ENCODE data around the gene MKNK1. TPM values are rescaled to one million over a fixed set of nuclear protein-coding genes. Genes with fewer than 3 reads are reported as not detected.
"Not testable (repeated sequence)": the region's sequence is repeated elsewhere in the genome, so short reads cannot be mapped to it uniquely, and the experiment has no call there.

Gene MKNK1
- total RNA-seq, 1 experiment from 2014 or later = 103 TPM

GRCh38 chr1:46652321-46653100 is 48.4 kb upstream of the MKNK1 start:
- no TSS peak for BruUV-seq (replicated peaks)
- Histone ChIP-seq H3K4me3 (no peak overlapping the region), H3K4me2 (no peak overlapping the region), H3K79me2 (ENCODE audit: low read depth) (no peaks in the 10 kb centered on the region), H3K27ac (peak overlapping the region; percentile 26; the same call in 1 of the 2 replicates), H3K4me1 (replicated peaks; ENCODE audit: insufficient read depth) (0 out of 2 replicates have a peak, but pooled peaks cover 4% of the 10 kb centered on the region), H4K20me1 (ENCODE audit: insufficient read depth) (no peaks in the 10 kb centered on the region), H2AFZ (no peak overlapping the region), H3K9me2 (ENCODE audit: insufficient read depth) (no peaks in the 10 kb centered on the region), H3F3A (ENCODE audit: insufficient read depth, low read depth) (peaks cover 11% of the 10 kb centered on the region; the same call in 1 of the 2 replicates), H3K27me3 (ENCODE audit: insufficient read depth, low read depth) (no peaks in the 10 kb centered on the region), H3K36me3 (ENCODE audit: low read depth) (peaks cover 14% of the 10 kb centered on the region; the same call in 1 of the 2 replicates), H3K9me3 (ENCODE audit: insufficient read depth, low read depth) (no peaks in the 10 kb centered on the region)
- no peak for TF ChIP-seq EZH2 (IDR thresholded peaks at IDR 0.05; ENCODE audit: low read depth)
- TF ChIP-seq CTCF (conservative IDR thresholded peaks at IDR 0.05) = no peak
- intact Hi-C loops (cut with micrococcal nuclease; ENCODE audit: unreplicated experiment) = no loop called here
- ChIA-PET CTCF (interaction anchor here (0.5 kb wide), 1 partner anchor 62 kb away, joined by 5 read pairs; no protein-coding TSS in a partner anchor), POLR2A (ENCODE audit: unreplicated experiment) (no interaction called here)
- peak in 1 of 2 experiments; percentile 57 for DNase-seq

GRCh38 chr1:46651152-46651551 is 47.1 kb upstream of the MKNK1 start:
- H3K36me3 ChIP-seq (ENCODE audit: low read depth) = peaks cover 14% of the 10 kb centered on the region; the same call in 1 of the 2 replicates
- H3K4me3 ChIP-seq; H3K27ac ChIP-seq; H3K9me3 ChIP-seq (ENCODE audit: insufficient read depth, low read depth); H3K27me3 ChIP-seq (ENCODE audit: insufficient read depth, low read depth); intact Hi-C loops (cut with micrococcal nuclease; ENCODE audit: unreplicated experiment); BruUV-seq (replicated peaks); H3K4me2 ChIP-seq; H2AFZ ChIP-seq; H4K20me1 ChIP-seq (ENCODE audit: insufficient read depth); H3K9me2 ChIP-seq (ENCODE audit: insufficient read depth); H3K79me2 ChIP-seq (ENCODE audit: low read depth); H3K4me1 ChIP-seq (replicated peaks; ENCODE audit: insufficient read depth); DNase-seq; CTCF ChIA-PET; POLR2A ChIA-PET (ENCODE audit: unreplicated experiment): not testable (repeated sequence)
- H3F3A ChIP-seq (ENCODE audit: insufficient read depth, low read depth) = peaks cover 11% of the 10 kb centered on the region; the same call in 1 of the 2 replicates

- Histone ChIP-seq H3K27ac (no peak overlapping the region), H3K27me3 (ENCODE audit: insufficient read depth, low read depth) (no peaks in the 10 kb centered on the region), H3F3A (ENCODE audit: insufficient read depth, low read depth) (0 out of 2 replicates have a peak, but pooled peaks cover 11% of the 10 kb centered on the region), H3K4me1 (replicated peaks; ENCODE audit: insufficient read depth) (0 out of 2 replicates have a peak, but pooled peaks cover 4% of the 10 kb centered on the region), H3K4me3 (no peak overlapping the region), H3K9me2 (ENCODE audit: insufficient read depth) (no peaks in the 10 kb centered on the region), H2AFZ (no peak overlapping the region), H3K4me2 (no peak overlapping the region), H3K9me3 (ENCODE audit: insufficient read depth, low read depth) (no peaks in the 10 kb centered on the region), H3K36me3 (ENCODE audit: low read depth) (peaks cover 10% of the 10 kb centered on the region; the same call in 1 of the 2 replicates), H4K20me1 (ENCODE audit: insufficient read depth) (no peaks in the 10 kb centered on the region), H3K79me2 (ENCODE audit: low read depth) (no peaks in the 10 kb centered on the region)
- TF ChIP-seq EZH2 (IDR thresholded peaks at IDR 0.05; ENCODE audit: low read depth) (no peak), CTCF (conservative IDR thresholded peaks at IDR 0.05) (no peak)
- ChIA-PET CTCF (no interaction called here), POLR2A (ENCODE audit: unreplicated experiment) (no interaction called here)
- intact Hi-C loops (cut with micrococcal nuclease; ENCODE audit: unreplicated experiment) = no loop called here
- no peak for DNase-seq
- no TSS peak for BruUV-seq (replicated peaks)
These were observed 46.4 kb upstream of the MKNK1 start for GRCh38 chr1:46650491-46650890.
